ENCODE data around the gene LRGUK.

GRCh38 chr7:134280508-134280907 is 153.4 kb downstream of the LRGUK start:
- TF ChIP-seq CTCF (IDR thresholded peaks at IDR 0.05), result no peak
- no peak for TF ChIP-seq POLR2A (IDR thresholded peaks at IDR 0.05)

Data from esophagus squamous epithelium (tissue), 4 donors.